Measurements from ENCODE around the gene SORCS2. TPM values are rescaled to one million over a fixed set of nuclear protein-coding genes. Genes with fewer than 3 reads are reported as not detected.

SORCS2 gene
- total and polyA plus RNA-seq, 4 donors: 2.2 to 7.7 (median 2.5) TPM

DNA sequence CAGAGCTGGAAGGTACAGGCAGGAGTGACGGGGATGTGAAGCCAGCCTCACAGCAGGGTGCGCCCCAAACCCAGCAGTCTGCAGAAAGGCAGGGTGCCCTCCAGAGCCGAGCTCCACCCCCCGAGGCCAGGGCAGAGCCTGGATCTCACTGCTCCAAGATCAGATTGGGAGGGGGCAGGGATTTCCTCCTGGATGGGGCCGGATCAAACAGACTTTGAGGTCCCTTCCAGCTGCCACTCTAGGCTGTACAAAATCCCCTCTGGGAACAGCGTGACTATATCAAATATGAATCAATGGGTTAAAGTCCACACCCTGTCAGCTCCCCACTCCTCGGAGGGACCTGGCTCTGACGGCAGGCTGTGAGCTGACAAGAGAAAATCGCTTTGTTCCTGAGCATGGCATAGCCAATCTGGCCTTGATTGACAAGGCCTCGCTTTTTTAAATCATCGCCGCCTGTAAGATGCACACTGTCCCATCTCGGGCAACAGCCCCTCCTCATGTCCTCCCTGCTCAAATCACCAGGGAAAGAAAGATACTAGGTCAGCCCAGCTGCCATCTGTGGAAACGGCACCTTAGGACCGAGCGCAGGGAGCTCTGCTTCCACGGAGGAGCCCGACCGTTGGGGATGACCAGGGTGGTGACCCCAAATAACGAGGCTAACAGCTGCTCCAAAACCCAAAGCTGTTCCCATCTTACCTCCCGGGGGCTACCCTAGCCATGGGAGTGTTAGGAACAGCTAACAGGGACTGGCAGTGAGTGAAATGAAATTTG, 202.5 kb downstream of the SORCS2 start:
- H3K27me3 ChIP-seq (ENCODE audit: control insufficient read depth in 3 of 3, insufficient read depth in 3 of 3, low read length in 2 of 3): peaks cover 0 to 4% (median 2%) of the 10 kb centered on the region in 3 donors
- 77% methylated on average over 21 of the region's 21 CpGs for WGBS, 2 donors
- TF ChIP-seq, protein P1, sequence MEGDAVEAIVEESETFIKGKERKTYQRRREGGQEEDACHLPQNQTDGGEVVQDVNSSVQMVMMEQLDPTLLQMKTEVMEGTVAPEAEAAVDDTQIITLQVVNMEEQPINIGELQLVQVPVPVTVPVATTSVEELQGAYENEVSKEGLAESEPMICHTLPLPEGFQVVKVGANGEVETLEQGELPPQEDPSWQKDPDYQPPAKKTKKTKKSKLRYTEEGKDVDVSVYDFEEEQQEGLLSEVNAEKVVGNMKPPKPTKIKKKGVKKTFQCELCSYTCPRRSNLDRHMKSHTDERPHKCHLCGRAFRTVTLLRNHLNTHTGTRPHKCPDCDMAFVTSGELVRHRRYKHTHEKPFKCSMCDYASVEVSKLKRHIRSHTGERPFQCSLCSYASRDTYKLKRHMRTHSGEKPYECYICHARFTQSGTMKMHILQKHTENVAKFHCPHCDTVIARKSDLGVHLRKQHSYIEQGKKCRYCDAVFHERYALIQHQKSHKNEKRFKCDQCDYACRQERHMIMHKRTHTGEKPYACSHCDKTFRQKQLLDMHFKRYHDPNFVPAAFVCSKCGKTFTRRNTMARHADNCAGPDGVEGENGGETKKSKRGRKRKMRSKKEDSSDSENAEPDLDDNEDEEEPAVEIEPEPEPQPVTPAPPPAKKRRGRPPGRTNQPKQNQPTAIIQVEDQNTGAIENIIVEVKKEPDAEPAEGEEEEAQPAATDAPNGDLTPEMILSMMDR (IDR thresholded peaks at IDR 0.05; ENCODE audit: control extremely low read depth, extremely low read depth): no peak
- DNase-seq (no peak), ATAC-seq (ENCODE audit: insufficient read depth, low FRiP score) (no peak)
- no peaks in the 10 kb centered on the region for H3K36me3 ChIP-seq (ENCODE audit: control insufficient read depth in 4 of 4, insufficient read depth in 4 of 4, low read length in 4 of 4)
- peaks cover 0 to 20% (median 2%) of the 10 kb centered on the region in 5 donors for H3K4me1 ChIP-seq (ENCODE audit: control insufficient read depth in 5 of 5, insufficient read depth in 5 of 5, low read length in 5 of 5)
- no peak overlapping the region for H3K9ac ChIP-seq (ENCODE audit: insufficient read depth in 1 of 2, low read length in 2 of 2)
- H3K4me3 ChIP-seq: no peak overlapping the region
- H3K27ac ChIP-seq (ENCODE audit: low read depth in 1 of 2, low read length in 1 of 2): no peak overlapping the region
- no peaks in the 10 kb centered on the region for H3K9me3 ChIP-seq (ENCODE audit: control insufficient read depth in 4 of 4, insufficient read depth in 3 of 4, low read length in 3 of 4)

DNA sequence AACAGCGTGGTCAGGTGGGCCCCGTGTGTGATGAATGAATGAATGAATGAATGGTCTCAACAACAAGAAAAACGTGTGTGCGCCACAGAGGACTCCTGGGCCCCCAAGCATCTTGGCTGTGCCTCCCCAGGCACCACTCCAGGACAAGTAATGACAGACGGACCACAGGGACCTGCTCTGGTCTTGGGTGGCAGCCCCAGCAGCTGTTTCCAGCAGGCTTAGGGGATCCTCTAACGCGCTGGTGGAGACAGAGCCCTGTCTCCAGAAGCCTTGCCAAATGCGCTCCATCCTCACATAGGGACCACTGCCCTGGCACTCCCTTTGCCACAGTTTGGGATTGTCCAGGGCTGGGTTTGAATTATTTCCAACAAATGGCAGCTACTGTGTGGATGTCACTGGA, 203.3 kb downstream of the SORCS2 start:
- Histone ChIP-seq H3K4me3 (no peak overlapping the region), H3K27ac (ENCODE audit: low read depth in 1 of 2, low read length in 1 of 2) (no peak overlapping the region), H3K36me3 (ENCODE audit: control insufficient read depth in 4 of 4, insufficient read depth in 4 of 4, low read length in 4 of 4) (no peaks in the 10 kb centered on the region), H3K9ac (ENCODE audit: insufficient read depth in 1 of 2, low read length in 2 of 2) (no peak overlapping the region), H3K27me3 (ENCODE audit: control insufficient read depth in 3 of 3, insufficient read depth in 3 of 3, low read length in 2 of 3) (peaks cover 0 to 4% (median 0%) of the 10 kb centered on the region in 3 donors), H3K9me3 (ENCODE audit: control insufficient read depth in 4 of 4, insufficient read depth in 3 of 4, low read length in 3 of 4) (no peaks in the 10 kb centered on the region), H3K4me1 (ENCODE audit: control insufficient read depth in 5 of 5, insufficient read depth in 5 of 5, low read length in 5 of 5) (peaks cover 0 to 20% (median 2%) of the 10 kb centered on the region in 5 donors)
- DNase-seq: no peak
- no peak for ATAC-seq (ENCODE audit: insufficient read depth, low FRiP score)
- whole genome bisulfite sequencing, 2 donors: 80 to 86% methylated on average over 8 of the region's 8 CpGs
- TF ChIP-seq, protein P1 (IDR thresholded peaks at IDR 0.05; ENCODE audit: control extremely low read depth, extremely low read depth): no peak

DNA sequence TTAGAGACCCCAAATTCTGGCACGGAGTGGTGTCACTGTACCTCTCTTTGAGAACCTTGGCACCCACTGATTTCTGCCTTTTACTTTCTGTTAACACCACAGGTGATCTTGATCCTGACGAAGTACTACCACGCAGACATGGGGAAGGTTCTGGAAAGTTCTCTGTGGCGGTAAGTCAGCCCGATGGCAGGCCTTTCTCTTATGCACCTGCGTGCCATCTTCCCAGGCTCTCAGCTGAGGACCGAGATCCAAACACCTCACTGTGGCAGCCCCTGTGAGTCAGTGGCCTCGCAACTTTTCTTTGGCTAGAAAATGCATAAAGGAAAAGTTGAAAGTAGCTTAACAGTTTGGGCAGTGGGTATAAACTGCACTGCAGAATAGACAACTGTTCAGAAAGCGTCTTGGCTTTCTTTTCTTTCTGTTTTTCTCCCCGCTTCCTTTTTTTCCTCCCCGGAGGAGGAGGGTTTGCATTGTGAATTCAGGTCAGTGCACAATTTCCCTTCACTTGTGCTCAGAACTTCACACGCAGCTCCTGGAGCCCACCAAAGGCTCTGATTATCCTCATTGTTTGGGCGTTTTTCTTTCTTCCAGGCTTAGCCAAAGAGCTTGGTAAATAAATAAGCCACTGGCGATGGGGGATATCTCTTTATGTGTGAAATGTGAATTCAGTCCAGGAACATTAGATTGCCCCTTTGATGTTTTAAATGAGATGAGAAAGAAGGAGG, 204.0 kb downstream of the SORCS2 start:
- Histone ChIP-seq H3K9ac (ENCODE audit: insufficient read depth in 1 of 2, low read length in 2 of 2) (no peak overlapping the region), H3K27ac (ENCODE audit: low read depth in 1 of 2, low read length in 1 of 2) (no peak overlapping the region), H3K9me3 (ENCODE audit: control insufficient read depth in 4 of 4, insufficient read depth in 3 of 4, low read length in 3 of 4) (peaks cover 0 to under 1% (median 0%) of the 10 kb centered on the region in 4 donors), H3K27me3 (ENCODE audit: control insufficient read depth in 3 of 3, insufficient read depth in 3 of 3, low read length in 2 of 3) (peaks cover 0 to 4% (median 0%) of the 10 kb centered on the region in 3 donors), H3K4me1 (ENCODE audit: control insufficient read depth in 5 of 5, insufficient read depth in 5 of 5, low read length in 5 of 5) (peaks cover 0 to 20% (median 2%) of the 10 kb centered on the region in 5 donors), H3K36me3 (ENCODE audit: control insufficient read depth in 4 of 4, insufficient read depth in 4 of 4, low read length in 4 of 4) (no peaks in the 10 kb centered on the region), H3K4me3 (no peak overlapping the region)
- TF ChIP-seq, protein P1 (IDR thresholded peaks at IDR 0.05; ENCODE audit: control extremely low read depth, extremely low read depth): no peak
- ATAC-seq (ENCODE audit: insufficient read depth, low FRiP score) (no peak), DNase-seq (no peak)
- 75 to 87% methylated on average over 14 of the region's 14 CpGs for whole genome bisulfite sequencing, 2 donors
